Non-pigmented ciliary epithelial cell (primary cell): Measurements from ENCODE around the gene GDF2.

Experiments
- DNase-seq: peaks from one replicate; pipeline ENCODE4 v3.0.0-alpha.2; 2010; ENCODE audit warnings: low read depth

The GDF2 gene

GRCh38 chr10:47322300-47323061 lies at the start of gene GDF2:
Gene GDF2 (plus strand): TSS chr10:47322454. CDS start chr10:47322669, 215 bp downstream.
- no peak for DNase-seq

GRCh38 chr10:47276071-47276470 lies 46.2 kb upstream of the GDF2 start:
- DNase-seq, result no peak

- no peak for DNase-seq
Measured at GRCh38 chr10:47276576-47277351, 45.5 kb upstream of the GDF2 start.

GRCh38 chr10:47277352-47278151 lies 44.7 kb upstream of the GDF2 start:
- DNase-seq, result no peak

- DNase-seq, result no peak
Measured at GRCh38 chr10:47278152-47278473, 44.1 kb upstream of the GDF2 start.

- no peak for DNase-seq
Measured at GRCh38 chr10:47278720-47279119, 43.5 kb upstream of the GDF2 start.

GRCh38 chr10:47279276-47279675 lies 43.0 kb upstream of the GDF2 start:
- no peak for DNase-seq

GRCh38 chr10:47282005-47282656 lies 40.1 kb upstream of the GDF2 start:
- no peak for DNase-seq

- DNase-seq, result no peak
Measured at GRCh38 chr10:47282657-47283018, 39.6 kb upstream of the GDF2 start.

GRCh38 chr10:47283101-47283630 lies 39.1 kb upstream of the GDF2 start:
- no peak for DNase-seq

- DNase-seq, result no peak
Measured at GRCh38 chr10:47283848-47284247, 38.4 kb upstream of the GDF2 start.

GRCh38 chr10:47285381-47286115 lies 36.7 kb upstream of the GDF2 start:
- no peak for DNase-seq

GRCh38 chr10:47286116-47286505 lies 36.1 kb upstream of the GDF2 start:
- DNase-seq, result no peak

GRCh38 chr10:47286591-47287315 lies 35.5 kb upstream of the GDF2 start:
- DNase-seq, result no peak

GRCh38 chr10:47287365-47287802 lies 34.9 kb upstream of the GDF2 start:
- DNase-seq, result no peak

- DNase-seq, result no peak
Measured at GRCh38 chr10:47287805-47288204, 34.4 kb upstream of the GDF2 start.

GRCh38 chr10:47288236-47288635 lies 34.0 kb upstream of the GDF2 start:
- no peak for DNase-seq

GRCh38 chr10:47288916-47289495 lies 33.2 kb upstream of the GDF2 start:
- DNase-seq, result no peak

- DNase-seq, result no peak
Measured at GRCh38 chr10:47289921-47290320, 32.3 kb upstream of the GDF2 start.

GRCh38 chr10:47290338-47290737 lies 31.9 kb upstream of the GDF2 start:
- DNase-seq, result no peak
